NB4 (cell line): ENCODE measurements around the gene PBX1.

Experiments
- DNase-seq: peaks from one replicate; pipeline ENCODE4 v3.0.0; 2010; ENCODE audit warnings: low read depth
- H3K4me3 ChIP-seq: one replicate; pipeline ENCODE4 v1.5.1; 2011; ENCODE audit warnings: mild to moderate bottlenecking, low read depth, low read length, moderate library complexity
- MYC ChIP-seq: IDR thresholded peaks from 2 replicates; pipeline ENCODE4 v1.6.1; 2011; ENCODE audit warnings: low read depth, low read length
- POLR2A ChIP-seq: IDR thresholded peaks from 2 replicates; pipeline ENCODE4 v1.6.1; 2011; ENCODE audit warnings: mild to moderate bottlenecking; ENCODE audit not compliant: insufficient read length; ENCODE audit errors: extremely low read depth
- TF ChIP-seq, protein P1 (sequence below): IDR thresholded peaks from one replicate; pipeline ENCODE4 v1.5.1; 2012; ENCODE audit warnings: low read depth, low read length
- TF ChIP-seq, protein P2 (sequence below): IDR thresholded peaks from 2 replicates; pipeline ENCODE4 v1.6.1; 2011; ENCODE audit warnings: low read depth, low read length

Gene PBX1

DNA sequence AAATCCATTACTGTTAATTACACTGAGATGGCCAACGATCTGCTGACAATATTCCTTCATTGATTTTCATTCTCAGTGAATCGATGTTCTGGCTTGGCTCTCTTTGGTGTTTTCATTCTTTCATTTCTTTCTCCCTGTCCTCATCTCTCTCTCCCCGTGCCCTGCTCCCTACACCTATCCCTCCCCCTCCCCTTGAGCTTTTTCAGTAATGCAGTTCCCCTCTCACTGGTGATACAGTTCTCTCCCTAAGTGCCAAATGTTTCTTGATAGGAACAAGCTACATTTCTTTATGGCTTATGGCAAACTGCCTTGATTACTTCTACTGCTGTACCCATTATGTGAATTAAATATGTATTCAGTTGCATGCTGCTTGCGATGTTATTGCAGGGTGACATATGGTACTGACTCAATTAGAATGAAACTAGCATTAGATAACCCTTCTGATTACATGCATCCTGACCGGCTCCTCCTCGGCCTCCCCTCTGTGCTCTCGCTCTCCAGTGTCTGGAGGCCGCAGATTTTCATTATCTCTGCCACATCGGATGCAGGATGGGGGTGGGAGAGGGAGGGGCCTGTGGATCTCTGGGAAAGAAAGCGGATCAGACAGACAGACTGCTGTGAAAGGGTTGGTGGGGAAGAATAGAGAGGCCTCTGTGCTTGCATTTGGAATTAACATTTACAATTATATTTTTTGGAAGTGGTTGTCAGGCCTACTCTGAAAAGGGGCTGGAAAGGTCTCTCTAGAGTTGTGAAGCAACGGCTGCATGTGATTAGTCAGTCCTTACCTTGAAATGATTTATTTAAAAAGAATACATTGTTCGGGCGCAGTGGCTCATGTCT is 130.9 kb downstream of the PBX1 start:
- no peak overlapping the region for H3K4me3 ChIP-seq
- TF ChIP-seq, protein P1, sequence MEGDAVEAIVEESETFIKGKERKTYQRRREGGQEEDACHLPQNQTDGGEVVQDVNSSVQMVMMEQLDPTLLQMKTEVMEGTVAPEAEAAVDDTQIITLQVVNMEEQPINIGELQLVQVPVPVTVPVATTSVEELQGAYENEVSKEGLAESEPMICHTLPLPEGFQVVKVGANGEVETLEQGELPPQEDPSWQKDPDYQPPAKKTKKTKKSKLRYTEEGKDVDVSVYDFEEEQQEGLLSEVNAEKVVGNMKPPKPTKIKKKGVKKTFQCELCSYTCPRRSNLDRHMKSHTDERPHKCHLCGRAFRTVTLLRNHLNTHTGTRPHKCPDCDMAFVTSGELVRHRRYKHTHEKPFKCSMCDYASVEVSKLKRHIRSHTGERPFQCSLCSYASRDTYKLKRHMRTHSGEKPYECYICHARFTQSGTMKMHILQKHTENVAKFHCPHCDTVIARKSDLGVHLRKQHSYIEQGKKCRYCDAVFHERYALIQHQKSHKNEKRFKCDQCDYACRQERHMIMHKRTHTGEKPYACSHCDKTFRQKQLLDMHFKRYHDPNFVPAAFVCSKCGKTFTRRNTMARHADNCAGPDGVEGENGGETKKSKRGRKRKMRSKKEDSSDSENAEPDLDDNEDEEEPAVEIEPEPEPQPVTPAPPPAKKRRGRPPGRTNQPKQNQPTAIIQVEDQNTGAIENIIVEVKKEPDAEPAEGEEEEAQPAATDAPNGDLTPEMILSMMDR, result no peak
- TF ChIP-seq, protein P2, sequence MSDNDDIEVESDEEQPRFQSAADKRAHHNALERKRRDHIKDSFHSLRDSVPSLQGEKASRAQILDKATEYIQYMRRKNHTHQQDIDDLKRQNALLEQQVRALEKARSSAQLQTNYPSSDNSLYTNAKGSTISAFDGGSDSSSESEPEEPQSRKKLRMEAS, result no peak
- no peak for TF ChIP-seq MYC
- no peak for TF ChIP-seq POLR2A
- DNase-seq, result no peak

DNA sequence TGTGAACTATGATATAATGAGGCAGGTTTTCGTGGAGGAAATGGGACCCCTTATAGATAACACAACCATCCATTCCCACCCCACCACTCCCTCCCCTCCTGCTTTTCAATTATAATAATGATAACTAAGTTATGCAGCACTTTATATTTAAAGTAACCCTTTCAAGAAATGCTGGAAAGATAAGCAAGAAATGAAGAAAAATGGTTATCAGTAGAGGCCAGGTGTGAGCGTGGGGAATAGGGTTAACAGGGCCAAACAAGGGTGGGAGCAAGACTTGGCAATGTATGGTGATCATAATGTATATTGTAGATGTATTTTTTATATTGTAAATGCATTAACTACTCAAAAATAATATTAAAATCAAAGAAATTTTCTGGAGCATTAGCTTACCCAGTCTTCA is 133.4 kb downstream of the PBX1 start:
- H3K4me3 ChIP-seq, result no peak overlapping the region
- no peak for DNase-seq
- TF ChIP-seq POLR2A (no peak), MYC (no peak)
- TF ChIP-seq, protein P2, result no peak
- TF ChIP-seq, protein P1, result no peak

DNA sequence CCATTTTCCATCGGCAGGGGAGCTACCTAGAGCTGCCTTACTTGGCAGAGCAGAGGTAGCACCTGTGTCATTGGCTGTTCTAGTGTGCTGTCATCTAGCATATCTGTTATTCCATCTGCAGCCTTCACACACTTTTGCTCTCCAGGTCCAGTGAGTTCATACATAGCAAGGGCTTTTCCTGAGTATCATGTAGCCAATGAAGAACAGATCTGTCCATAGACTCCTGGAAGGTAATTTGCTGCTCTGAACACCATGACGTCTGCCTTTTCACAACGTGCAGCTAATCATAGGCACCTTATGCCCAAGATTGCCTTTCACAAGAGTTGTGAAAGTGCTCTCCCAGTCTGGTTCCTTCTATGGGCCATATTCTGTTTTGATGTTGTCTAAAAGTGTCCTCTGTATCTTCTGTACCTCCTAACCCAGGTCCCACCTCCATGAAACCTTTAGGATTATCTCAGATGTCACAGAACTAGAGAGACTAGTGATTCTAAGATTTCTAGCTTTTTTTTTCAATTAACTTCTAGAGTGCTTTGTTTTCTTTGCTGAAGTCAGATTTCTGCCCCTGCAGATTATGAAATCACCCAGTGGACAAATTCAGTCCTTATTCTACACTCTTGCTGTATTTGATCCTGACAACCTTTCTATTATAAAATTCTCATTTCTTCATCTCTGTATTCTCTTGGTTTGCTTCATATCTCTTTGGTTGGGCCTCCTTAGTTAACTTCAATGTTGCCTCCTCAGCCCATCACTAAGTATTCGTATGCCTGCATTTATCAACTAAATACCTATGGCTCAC is 134.8 kb downstream of the PBX1 start:
- H3K4me3 ChIP-seq, result no peak overlapping the region
- DNase-seq, result no peak
- no peak for TF ChIP-seq MYC
- no peak for TF ChIP-seq POLR2A
- TF ChIP-seq, protein P1, result no peak
- TF ChIP-seq, protein P2, result no peak

DNA sequence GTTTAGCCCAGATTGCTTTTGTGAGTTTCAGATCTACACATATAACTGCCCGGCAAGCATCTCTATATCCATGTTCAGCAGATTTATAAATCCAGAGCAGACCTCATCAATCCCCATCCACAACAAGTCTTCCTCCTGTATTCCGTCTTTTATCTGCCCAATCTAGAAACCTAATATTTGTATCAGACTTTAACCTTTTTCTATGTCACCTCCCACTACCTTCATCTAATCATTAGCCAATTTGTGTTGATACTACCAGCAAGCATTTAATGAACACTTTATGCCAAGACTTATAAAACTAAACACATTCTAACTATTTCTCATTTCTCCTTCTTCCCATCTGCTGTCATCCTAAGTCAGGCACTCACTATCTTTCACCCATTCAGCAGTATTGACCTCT is 135.5 kb downstream of the PBX1 start:
- H3K4me3 ChIP-seq, result no peak overlapping the region
- no peak for DNase-seq
- no peak for TF ChIP-seq MYC
- TF ChIP-seq, protein P1, result no peak
- TF ChIP-seq, protein P2, result no peak

DNA sequence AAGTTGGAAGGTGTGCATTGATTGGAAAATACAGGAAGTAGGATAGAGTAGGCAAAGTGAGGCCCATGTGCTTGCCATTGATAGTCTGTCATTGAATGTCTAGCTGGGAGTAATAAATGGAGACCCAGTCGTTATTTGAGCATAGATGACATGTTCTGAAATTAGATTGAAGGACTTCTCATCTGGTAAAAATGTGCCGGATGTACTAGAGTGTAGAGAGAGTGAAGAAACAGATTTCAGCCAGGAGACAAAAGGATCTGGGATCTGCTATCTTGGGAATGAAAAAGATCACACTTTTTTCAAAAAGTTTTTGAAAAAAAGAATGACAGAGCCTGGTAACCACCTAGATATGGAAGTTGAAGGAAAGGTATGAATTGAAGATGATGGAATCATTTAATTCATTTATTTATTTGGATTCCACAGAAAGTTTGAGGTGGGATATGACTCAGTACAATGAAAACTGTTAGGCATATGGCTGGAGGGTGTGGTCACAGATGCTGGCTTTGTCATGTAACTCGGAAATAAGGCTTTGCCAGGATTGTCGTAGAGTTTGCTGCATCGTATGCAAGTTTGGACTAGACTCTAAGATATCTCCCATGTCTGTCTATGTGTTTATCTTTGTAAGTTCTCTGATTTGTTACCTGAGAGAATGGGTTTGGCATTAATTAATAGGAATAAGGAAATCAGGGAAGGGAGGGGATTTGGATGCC is 137.1 kb downstream of the PBX1 start:
- DNase-seq, result no peak
- TF ChIP-seq, protein P1, result no peak
- TF ChIP-seq POLR2A (no peak), MYC (no peak)
- TF ChIP-seq, protein P2, result no peak
- no peak overlapping the region for H3K4me3 ChIP-seq
